ENCODE results near the gene MMP24OS.

MMP24OS gene

DNA sequence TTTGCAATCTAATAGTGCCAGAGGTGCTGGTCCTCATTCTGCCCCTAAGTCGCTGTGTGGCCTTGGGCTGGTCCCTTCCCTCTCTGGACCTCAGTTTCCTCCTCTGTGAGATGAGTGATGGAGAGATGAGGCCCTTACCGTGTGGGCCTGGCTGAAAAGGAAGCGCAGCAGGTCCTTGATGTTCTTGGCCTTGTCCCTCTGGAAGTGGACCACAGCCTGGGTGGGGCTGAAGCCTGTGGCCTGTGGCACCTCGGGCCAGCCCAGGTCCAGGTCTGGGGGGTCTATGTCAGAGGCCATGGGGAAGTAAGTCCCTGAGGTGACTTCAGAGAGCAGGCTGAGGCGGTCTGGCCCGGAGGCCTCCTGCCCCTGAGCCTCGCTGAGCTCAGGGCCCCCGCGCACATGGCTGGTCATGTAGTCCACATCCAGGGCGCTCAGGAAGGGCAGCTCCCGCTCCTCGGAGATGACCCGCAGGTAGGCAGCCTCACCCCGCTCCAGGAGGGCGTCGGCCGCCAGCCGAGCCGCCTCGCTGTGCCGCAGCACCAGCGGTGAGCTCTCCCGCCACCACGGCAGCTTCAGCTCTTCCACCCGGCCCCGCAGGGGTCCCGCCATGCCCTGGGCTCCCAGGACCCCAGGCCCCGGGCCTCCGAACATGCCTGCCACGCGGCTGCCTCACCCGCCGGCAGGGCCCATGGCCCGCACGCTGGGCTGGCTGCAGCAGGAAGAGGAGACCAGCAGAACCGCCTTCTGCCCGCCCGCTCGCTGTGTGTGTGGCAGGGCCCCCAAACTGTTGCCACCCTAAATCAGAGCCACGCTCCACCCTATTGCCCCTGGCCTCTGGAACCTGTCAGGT lies 14.0 kb upstream of the MMP24OS start, which contains the start of gene FAM83C:
Gene FAM83C (minus strand): TSS at position 772 of the 850 bp plus-strand sequence. CDS start 121 bp downstream, at position 651.
- DNase-seq (ENCODE audit: low read depth in 2 of 2): no peak

GRCh38 chr20:35290887-35291417 lies 13.0 kb upstream of the MMP24OS start:
- no peak for DNase-seq (ENCODE audit: low read depth in 2 of 2)

DNA sequence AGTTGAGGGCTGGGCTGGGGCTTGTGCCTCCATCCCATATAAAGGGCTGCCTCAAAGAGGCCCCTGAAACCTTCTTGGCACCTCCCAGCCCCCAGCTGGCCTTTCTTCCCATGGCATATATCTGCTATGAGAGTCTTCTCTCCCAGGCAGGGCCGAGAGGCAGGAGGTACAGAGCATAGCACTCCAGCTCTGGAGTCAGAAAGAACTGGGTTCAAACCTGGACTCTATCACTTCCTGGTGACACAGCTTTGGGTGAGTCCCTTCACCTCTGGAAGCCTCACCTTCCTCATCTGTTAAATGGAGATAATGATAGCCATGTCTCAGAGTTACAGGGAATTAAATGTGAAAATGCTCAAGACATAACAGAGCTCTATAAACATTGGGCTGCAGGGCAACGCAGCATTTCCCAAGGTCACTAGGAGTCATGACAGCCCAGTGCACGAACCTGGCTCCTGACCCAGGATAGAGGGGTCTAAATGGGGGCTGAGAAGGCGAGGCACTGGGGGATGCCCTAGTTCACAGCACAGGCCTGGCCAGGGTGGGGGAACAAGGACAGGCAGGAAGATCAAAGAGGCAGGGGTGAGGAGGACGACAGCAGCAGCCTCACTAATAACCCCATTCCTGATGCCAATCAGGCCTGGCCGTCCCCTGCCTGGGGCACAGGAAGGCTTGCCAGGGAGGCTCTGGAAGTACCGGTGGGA lies 12.4 kb upstream of the MMP24OS start:
- no peak for DNase-seq (ENCODE audit: low read depth in 2 of 2)

DNA sequence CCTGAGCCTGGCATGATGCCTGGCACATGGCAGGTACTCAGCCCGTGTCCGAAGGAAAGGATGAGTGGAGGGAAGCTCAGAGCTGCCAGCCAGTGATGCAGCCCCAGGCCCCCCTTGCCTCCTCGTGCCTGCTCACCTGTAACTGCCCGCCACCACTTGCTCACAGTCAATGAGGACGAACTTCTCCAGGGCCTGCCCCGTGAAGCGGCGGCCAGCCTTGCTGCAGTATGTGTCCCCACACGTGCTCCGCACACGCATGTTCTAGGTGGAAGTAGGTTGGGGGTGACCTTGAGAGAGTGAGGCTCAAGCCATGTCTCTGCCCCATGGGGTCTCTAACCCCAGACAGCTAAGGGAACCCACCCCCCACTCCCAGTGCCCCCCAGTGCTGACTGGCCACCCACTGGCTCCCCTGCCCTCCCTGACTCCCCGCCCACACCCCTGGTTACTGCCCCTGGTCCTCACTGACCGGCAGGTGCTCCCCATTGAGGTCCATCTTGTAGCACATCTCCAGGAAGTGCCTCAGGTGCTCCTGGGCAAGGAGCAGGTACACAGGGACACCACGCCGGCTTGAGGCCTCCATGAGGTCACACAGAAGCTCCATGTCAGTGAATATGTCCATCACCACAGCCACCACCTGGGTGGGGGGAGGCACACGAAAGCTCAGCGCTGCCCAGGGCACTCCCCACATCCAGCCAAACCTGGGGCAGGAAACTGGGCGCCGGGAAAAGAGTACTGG lies 10.6 kb upstream of the MMP24OS start:
- no peak for DNase-seq (ENCODE audit: low read depth in 2 of 2)

DNA sequence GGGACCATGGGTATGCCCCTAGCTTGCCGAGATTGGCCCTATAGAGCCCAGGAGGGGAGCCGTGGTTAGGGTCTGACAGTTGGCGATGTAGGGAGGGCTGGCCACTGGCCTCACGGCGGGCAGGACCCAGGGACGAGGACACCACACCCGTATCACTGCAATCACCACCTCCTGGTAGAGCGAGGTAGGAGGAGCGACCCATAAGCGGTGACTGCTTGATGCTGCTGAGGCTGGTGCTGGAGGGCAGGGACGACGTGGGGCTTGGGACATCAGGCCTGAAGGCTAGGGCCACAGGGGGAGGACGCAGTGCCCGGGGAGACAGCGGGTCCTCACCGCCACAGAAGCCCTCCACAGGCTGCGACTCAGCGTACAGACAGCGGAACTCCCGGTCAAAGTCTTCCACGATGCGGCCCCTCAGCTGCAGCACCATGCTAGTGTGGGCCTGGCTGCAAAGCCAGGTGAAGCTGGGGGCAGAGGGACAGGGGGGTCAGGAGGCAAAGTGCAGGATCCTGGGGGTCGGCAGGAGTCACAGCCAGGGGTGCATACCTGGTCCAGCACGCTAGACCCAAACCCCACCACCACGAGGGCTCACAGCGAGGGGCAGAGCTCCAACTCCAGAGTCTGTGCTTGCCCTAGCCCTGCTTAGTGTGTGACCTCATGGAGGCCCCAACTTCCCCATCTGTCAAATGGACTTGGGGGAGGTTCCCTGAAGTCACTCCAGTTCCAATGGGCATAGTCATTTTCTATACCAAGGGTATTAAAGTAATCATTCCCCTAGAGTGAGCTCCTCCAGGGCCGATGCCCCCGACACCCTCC lies 9.8 kb upstream of the MMP24OS start:
- DNase-seq (ENCODE audit: low read depth in 2 of 2): no peak

DNA sequence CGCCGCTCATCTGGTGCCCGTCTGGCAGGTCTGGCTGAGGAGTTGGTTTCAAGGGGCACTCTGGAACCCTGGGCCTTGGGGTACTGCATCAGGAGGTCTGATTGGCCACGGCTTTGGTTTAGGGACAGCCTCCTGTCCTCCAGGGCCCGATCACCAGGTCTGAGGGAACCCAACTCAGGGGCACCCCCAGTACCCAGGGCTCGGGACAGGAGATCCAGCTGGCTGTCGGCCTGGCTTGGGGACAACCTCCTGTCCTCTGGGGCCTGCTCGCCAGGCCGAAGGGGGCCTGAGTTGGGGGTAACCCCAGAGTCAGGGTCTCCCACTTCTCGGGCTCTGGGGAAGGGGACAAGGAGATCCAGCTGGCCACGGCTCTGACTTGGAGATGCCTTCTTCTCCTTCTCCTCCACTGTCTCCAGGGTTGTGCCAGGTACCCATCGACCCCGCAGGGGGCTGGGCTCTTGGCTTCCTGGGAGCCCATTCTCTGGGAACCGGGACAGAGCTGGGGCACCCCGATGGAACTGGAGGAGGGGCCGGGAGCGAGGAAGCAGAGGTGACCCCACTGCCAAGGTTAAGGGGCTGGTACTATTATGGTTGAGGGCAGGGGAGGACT lies 9.1 kb upstream of the MMP24OS start:
- no peak for DNase-seq (ENCODE audit: low read depth in 2 of 2)

DNA sequence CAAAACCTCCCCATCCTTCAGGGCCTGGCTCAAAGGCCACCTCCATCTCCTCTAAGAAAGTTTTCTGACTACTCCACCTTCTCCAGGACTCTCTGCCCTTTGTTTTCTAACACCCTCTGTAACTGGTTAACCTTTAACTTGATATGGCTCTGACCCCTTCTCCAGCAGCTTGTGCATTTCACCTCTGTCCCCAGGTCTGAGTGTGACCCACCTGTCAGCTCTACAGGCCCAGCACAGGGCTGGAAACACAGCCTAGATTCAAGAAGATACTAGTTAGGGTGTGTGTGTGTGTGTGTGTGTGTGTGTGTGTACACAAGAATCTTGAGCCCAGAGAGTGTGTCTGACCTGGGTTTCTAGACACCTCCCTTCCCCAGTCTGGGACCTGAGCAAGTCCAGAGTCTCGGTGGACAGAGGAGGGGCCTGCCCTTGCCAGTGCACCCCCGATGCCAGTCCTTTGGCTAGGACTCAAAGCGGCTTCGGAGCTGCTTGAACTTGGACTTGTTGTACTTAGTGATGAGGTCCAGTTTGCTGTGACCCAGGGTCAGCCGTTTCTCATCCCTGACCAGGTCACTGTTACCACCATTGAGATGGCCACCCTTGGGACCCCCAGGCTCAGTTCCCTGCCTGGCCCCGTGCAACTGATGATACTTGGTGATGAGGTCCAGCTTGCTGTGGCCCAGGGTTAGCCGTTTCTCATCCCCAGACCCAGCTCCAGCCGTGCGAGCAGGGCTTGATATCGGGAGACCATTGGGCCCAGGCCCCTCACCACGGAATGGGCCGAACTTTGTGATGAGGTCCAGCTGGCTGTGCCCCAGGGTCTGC lies 8.4 kb upstream of the MMP24OS start:
- no peak for DNase-seq (ENCODE audit: low read depth in 2 of 2)

DNA sequence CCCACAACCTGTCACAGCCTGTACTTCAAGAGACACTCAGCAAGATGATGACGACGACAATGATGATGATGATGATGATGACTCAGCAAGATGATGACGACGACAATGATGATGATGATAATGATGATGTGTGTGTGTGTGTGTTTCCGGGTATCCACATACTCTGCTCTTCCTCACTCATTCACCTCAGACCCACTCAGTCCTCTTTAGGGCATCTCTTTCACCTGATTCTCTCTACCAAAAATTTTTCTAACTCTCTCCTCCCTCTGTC lies 7.8 kb upstream of the MMP24OS start:
- no peak for DNase-seq (ENCODE audit: low read depth in 2 of 2)

DNA sequence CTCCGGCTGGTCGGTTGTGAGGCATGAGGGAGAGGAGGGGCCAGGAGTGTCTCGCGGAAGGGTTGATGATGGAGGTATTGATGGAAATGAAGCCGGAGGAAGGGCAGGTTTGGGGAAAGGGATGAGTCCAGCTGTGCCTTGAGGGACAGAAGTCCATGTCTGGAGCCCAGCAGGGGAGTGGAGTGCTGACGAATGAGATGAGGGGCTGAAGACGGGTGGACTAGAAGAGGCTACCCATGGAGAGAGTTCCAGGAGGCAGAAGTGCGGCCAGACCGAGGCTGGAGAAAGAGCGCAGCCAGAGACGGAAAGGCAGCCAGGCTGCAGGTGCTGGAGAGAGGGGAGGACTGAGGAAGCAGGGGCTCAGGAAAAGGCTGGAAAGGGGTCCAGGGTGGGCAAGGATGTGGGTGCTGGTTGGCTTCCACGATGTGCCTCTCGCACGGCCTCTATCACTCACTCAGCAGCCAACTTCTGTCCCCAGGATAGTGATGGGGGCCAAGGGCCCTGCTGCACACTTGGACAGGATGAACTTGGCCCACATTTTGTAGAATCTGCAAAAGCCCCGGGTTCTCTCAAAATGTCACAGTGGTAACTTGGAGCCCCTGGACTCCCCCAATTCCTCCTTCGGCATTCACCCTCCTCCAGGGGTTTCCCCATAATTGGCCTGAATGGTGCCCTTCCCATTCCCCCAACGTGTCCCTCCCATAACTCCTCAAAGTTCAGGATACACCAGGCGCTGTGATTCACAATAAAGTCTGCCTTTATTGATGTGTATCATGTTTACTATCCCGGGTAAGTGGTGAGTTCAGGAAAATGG lies 7.3 kb upstream of the MMP24OS start:
- DNase-seq (ENCODE audit: low read depth in 2 of 2): no peak

DNA sequence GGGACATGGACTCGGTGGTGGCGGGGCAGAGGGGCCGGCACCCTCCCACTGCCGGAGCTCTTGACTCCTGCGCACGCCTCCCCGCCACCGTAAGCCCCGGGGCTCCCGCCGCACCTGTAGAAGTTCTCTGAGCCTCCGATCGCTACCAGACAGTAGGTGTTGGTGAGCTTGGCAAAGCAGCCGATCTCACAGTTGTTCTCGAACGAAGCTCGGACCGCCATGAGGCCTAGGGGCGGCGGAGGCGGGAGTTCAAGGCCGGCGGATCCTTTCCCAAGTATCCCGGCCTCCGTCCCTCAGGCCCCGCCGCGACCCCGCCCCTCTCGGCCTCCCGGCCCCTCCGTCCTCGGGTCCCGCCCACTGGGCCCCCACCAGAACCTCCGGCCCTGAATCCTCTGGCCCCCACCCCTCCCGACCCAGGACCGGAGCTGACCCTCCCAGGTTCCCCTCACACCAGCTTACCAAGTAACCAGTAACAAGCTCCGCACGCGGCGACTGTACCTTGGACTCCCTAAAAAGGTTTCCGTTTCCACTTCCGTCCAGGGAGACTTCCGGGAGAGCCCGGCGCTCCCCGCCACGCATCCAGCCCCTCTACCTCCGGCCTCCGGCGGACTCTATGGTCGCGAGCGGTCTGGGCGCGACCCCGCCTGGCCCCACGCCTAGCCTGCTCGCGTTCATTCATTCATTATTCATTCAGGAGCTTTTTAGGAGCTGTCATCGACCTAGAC lies 6.5 kb upstream of the MMP24OS start, which contains the start of gene EIF6:
Gene EIF6 (minus strand): TSS at position 506 of the 725 bp plus-strand sequence. CDS start 285 bp downstream, at position 221.
- peak; percentile 65 to 75 for DNase-seq (ENCODE audit: low read depth in 2 of 2)

GRCh38 chr20:35283441-35284266 lies 5.7 kb upstream of the MMP24OS start:
- no peak for DNase-seq (ENCODE audit: low read depth in 2 of 2)

- no peak for DNase-seq (ENCODE audit: low read depth in 2 of 2)
These were observed 3.7 kb upstream of the MMP24OS start for GRCh38 chr20:35281506-35282101.

DNA sequence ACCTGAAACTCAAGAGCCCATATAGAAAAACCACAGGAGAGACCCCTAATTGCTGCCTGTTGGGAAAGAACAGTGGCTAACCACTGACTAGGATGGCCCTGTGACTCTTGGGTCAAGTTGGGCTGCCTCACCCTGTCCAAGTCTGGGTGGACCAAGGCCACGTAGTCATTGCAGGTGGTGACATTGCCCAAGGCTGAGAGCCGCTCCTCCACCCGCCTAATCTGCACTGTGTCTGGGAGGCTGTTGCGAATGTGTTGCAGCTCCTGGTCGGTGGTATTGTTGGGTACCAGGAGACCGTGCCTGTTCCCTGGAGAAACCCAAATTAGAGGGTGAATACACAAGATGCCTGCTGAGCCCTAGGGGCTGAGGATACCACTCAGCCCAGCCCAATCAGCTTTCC lies 2.6 kb upstream of the MMP24OS start:
- DNase-seq (ENCODE audit: low read depth in 2 of 2): no peak

- no peak for DNase-seq (ENCODE audit: low read depth in 2 of 2)
These were observed 1.7 kb upstream of the MMP24OS start for GRCh38 chr20:35279533-35280174.

DNA sequence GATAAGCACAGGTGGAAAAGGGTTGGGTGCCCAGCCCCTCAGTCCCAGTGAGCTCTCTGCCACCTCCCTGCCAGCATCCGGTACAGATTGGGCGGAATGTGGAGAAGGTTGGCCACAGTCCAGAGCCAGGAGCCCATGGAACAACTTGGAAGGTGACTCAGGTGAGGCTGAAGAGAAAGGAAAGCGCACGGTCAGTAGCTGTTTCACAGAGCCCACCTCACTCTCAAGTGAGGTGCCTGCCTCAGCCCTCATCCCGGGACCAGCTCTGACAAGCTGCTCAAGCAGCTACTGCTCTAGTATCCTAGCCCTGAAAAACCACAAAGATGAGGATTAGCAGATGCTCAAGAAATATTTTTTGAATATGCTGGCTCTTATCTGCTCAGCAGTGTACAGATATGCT lies 1.1 kb upstream of the MMP24OS start:
- DNase-seq (ENCODE audit: low read depth in 2 of 2): no peak

- no peak for DNase-seq (ENCODE audit: low read depth in 2 of 2)
These were observed 795 bp downstream of the MMP24OS start for GRCh38 chr20:35277127-35277526.

DNA sequence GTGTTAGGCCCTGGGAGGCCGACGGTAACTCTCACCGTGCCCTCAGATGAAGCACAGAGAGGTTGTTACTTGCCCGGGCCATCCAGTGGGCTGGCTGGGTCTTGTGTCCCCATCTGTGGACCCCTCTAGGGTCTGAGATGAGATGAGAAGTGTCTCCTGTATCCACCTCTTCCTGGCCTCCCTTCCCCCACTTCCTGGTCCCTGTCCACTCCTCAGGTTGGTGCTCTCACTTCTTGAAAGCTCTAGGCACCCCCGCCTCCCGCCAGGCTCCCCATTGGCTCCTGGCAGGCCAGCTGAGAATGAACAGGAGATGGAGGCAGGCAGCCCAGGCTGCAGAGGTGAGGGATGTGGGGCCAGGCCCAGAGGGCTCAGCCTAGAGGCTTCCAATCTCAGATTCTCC lies 1.5 kb downstream of the MMP24OS start:
- DNase-seq (ENCODE audit: low read depth in 2 of 2): no peak
